SK-N-SH (cell line): Measurements from ENCODE around the gene CRIP3. TPM values are rescaled to one million over a fixed set of nuclear protein-coding genes. Genes with fewer than 3 reads are reported as not detected.
"Not testable (repeated sequence)": the region's sequence is repeated elsewhere in the genome, so short reads cannot be mapped to it uniquely, and the experiment has no call there.

Source experiments
- CTCF ChIA-PET: fragments of 300-600, 350-600 bp; formaldehyde crosslinking; extraction: SDS; loops from one replicate; lab custom pipeline; 2021; lab: Yijun Ruan, JAX
- POLR2A ChIA-PET: fragments of 350-600 bp; sonication (Branson Sonifier 250); formaldehyde crosslinking; extraction: SDS; loops from one replicate; lab custom pipeline; 2020; ENCODE audit warnings: antibody characterized with exemption, inconsistent platforms; lab: Yijun Ruan, JAX
- DNase-seq: peaks from one replicate; pipeline ENCODE4 v3.0.0; 2012
- H2AFZ ChIP-seq: fragments of 200-600 bp; sonication (generic); 2 replicates; pipeline ENCODE4 v1.8.1; 2016; ENCODE audit warnings: antibody characterized with exemption, mild to moderate bottlenecking, low read depth
- H3F3A ChIP-seq: fragments of 200-600 bp; sonication (generic); replicated peaks from 2 replicates; pipeline ENCODE3; 2016; ENCODE audit warnings: antibody characterized with exemption, mild to moderate bottlenecking; ENCODE audit not compliant: insufficient read depth
- H3K27ac ChIP-seq, 2 experiments: fragments of 200-500 bp in 1 of 2; fragments of 200-600 bp in 1 of 2; sonication (Bioruptor generic) in 1 of 2; sonication (generic), shearing (Covaris generic) in 1 of 2; 2 replicates each; pipeline versions ENCODE4 v1.5.1 to v1.6.1; 2014 to 2016; ENCODE audit warnings: low read depth in 2 of 2, inconsistent platforms in 1 of 2, low read length in 1 of 2, mild to moderate bottlenecking in 1 of 2, mixed read lengths in 1 of 2
- H3K27me3 ChIP-seq: fragments of 200-600 bp; sonication (generic), shearing (Covaris generic); 2 replicates; pipeline ENCODE4 v1.6.1; 2016; ENCODE audit warnings: mixed run types; ENCODE audit not compliant: insufficient read depth
- H3K36me3 ChIP-seq, 2 experiments: fragments of 200-500 bp in 1 of 2; fragments of 200-600 bp in 1 of 2; sonication (Bioruptor generic) in 1 of 2; sonication (generic) in 1 of 2; replicated peaks in 1 of 2; 2 replicates each; pipeline versions ENCODE3 to v1.5.1; 2014 to 2016; ENCODE audit warnings: low read length in 1 of 2, mild to moderate bottlenecking in 1 of 2; ENCODE audit not compliant: insufficient read depth in 2 of 2, control insufficient read depth in 1 of 2
- H3K4me1 ChIP-seq, 2 experiments: fragments of 200-500 bp in 1 of 2; fragments of 200-600 bp in 1 of 2; sonication (Bioruptor generic) in 1 of 2; sonication (generic), shearing (Covaris generic) in 1 of 2; 2 replicates each; pipeline versions ENCODE4 v1.5.1 to v1.6.1; 2014 to 2016; ENCODE audit warnings: low read depth in 1 of 2, low read length in 1 of 2, mixed run types in 1 of 2; ENCODE audit not compliant: insufficient read depth in 2 of 2, control insufficient read depth in 1 of 2
- H3K4me2 ChIP-seq: fragments of 200-600 bp; sonication (generic), shearing (Covaris generic); 2 replicates; pipeline ENCODE4 v1.6.1; 2017; ENCODE audit warnings: mixed run types
- H3K4me3 ChIP-seq, 2 experiments: fragments of 200-500 bp in 1 of 2; fragments of 200-600 bp in 1 of 2; sonication (Bioruptor generic) in 1 of 2; sonication (generic), shearing (Covaris generic) in 1 of 2; 2 replicates each; pipeline versions ENCODE4 v1.5.1 to v1.8.1; 2014 to 2016; ENCODE audit warnings: low read depth in 2 of 2, inconsistent platforms in 1 of 2, low read length in 1 of 2, mild to moderate bottlenecking in 1 of 2, mixed read lengths in 1 of 2, moderate library complexity in 1 of 2
- H3K79me2 ChIP-seq: fragments of 200-600 bp; sonication (generic); 2 replicates; pipeline ENCODE4 v1.8.1; 2017; ENCODE audit warnings: mild to moderate bottlenecking; ENCODE audit not compliant: insufficient read depth
- H3K9ac ChIP-seq: fragments of 200-600 bp; sonication (generic); 2 replicates; pipeline ENCODE4 v1.6.1; 2017; ENCODE audit warnings: mixed run types
- H3K9me2 ChIP-seq: fragments of 200-600 bp; sonication (generic); 2 replicates; pipeline ENCODE4 v1.6.1; 2017; ENCODE audit warnings: mixed run types
- H3K9me3 ChIP-seq: fragments of 200-600 bp; sonication (generic); 2 replicates; pipeline ENCODE4 v1.6.1; 2017; ENCODE audit warnings: mixed run types, mild to moderate bottlenecking, moderate library complexity
- H4K20me1 ChIP-seq: fragments of 200-600 bp; sonication (generic); 2 replicates; pipeline ENCODE4 v1.6.1; 2017; ENCODE audit warnings: mild to moderate bottlenecking, mixed run types; ENCODE audit not compliant: insufficient read depth
- ELF1 ChIP-seq: IDR thresholded peaks from 2 replicates; pipeline ENCODE4 v1.4.0; 2012
- EP300 ChIP-seq, 2 experiments: IDR thresholded peaks; 2 replicates each; pipeline versions ENCODE4 v1.4.0 to v1.6.1; 2012; ENCODE audit warnings: borderline replicate concordance in 1 of 2, low read depth in 1 of 2, low read length in 1 of 2
- EZH2phosphoT487 ChIP-seq: fragments of 200-600 bp; sonication (generic); IDR thresholded peaks from 2 replicates; pipeline ENCODE4 v1.6.1; 2017; ENCODE audit warnings: low read depth, mixed run types, mild to moderate bottlenecking, antibody characterized with exemption, moderate library complexity, borderline replicate concordance
- GABPA ChIP-seq: IDR thresholded peaks from 2 replicates; pipeline ENCODE4 v1.4.0; 2012; ENCODE audit warnings: low read depth, mild to moderate bottlenecking
- GATA2 ChIP-seq: sonication (generic); formaldehyde crosslinking; IDR thresholded peaks from 2 replicates; pipeline ENCODE4 v1.5.0; 2020; ENCODE audit warnings: mild to moderate bottlenecking, missing genetic modification reagents
- JUND ChIP-seq: IDR thresholded peaks from 2 replicates; pipeline ENCODE4 v1.4.0; 2012
- NFIC ChIP-seq: IDR thresholded peaks from 2 replicates; pipeline ENCODE4 v1.4.0; 2012; ENCODE audit warnings: borderline replicate concordance
- NRF1 ChIP-seq: IDR thresholded peaks from 2 replicates; pipeline ENCODE4 v1.6.1; 2012; ENCODE audit warnings: low read depth, mild to moderate bottlenecking, low read length
- POLR2AphosphoS5 ChIP-seq: IDR thresholded peaks from 2 replicates; pipeline ENCODE4 v1.6.1; 2012; ENCODE audit warnings: low read depth, low read length
- RCOR1 ChIP-seq: fragments of 150-350 bp; IDR thresholded peaks from 2 replicates; pipeline ENCODE4 v1.6.1; 2017; ENCODE audit warnings: antibody characterized with exemption, low read length
- RFX5 ChIP-seq: IDR thresholded peaks from 2 replicates; pipeline ENCODE4 v1.6.1; 2012; ENCODE audit warnings: mild to moderate bottlenecking, improper control_type of control experiment, low read length
- RXRA ChIP-seq: IDR thresholded peaks from 2 replicates; pipeline ENCODE4 v1.4.0; 2012; ENCODE audit warnings: low read depth, mild to moderate bottlenecking, borderline replicate concordance
- SMC3 ChIP-seq: IDR thresholded peaks from 2 replicates; pipeline ENCODE4 v1.6.1; 2012; ENCODE audit warnings: low read depth, low read length, improper control_type of control experiment
- TCF12 ChIP-seq: IDR thresholded peaks from 2 replicates; pipeline ENCODE4 v1.4.0; 2012
- ZBTB33 ChIP-seq: IDR thresholded peaks from 2 replicates; pipeline ENCODE4 v1.4.0; 2012; ENCODE audit warnings: low read depth, borderline replicate concordance
- WGBS: methylation state at CpG from one replicate; pipeline ENCODE4 v1.1.6; 2017; ENCODE audit warnings: low lambda C conversion rate; 5-methylcytosine and 5-hydroxymethylcytosine counted together
- polyA plus RNA-seq, 3 experiments: library from polyadenylated mRNA; depleted of rRNA; stranded (reverse); fragments of >200 nt; gene quantifications; 2 replicates each; pipeline ENCODE4 v1.2.3, GENCODE V29; 2012
- TF ChIP-seq, protein P1 (sequence below): IDR thresholded peaks from 2 replicates; pipeline ENCODE4 v1.4.0; 2012; ENCODE audit warnings: low read depth
- TF ChIP-seq, protein P2 (sequence below): fragments of 150-350 bp; IDR thresholded peaks from 2 replicates; pipeline ENCODE4 v1.6.1; 2017; ENCODE audit warnings: antibody characterized with exemption, low read length, low read depth, borderline replicate concordance

The CRIP3 gene
- polyA plus RNA-seq, 1 of the 3 experiments (the other 2 are of a cell fraction) = not detected

- Histone ChIP-seq H3K27me3 (no peaks in the 10 kb centered on the region), H3K27ac (no peak overlapping the region), H3K9ac (no peak overlapping the region), H3K9me3 (no peaks in the 10 kb centered on the region), H3K4me1 (peaks cover 0 to 10% of the 10 kb centered on the region in 2 experiments; a peak in 1 of 4 replicates), H3K79me2 (no peaks in the 10 kb centered on the region), H4K20me1 (no peaks in the 10 kb centered on the region), H3K9me2 (no peaks in the 10 kb centered on the region), H3K36me3 (no peaks in the 10 kb centered on the region), H3F3A (no peaks in the 10 kb centered on the region), H3K4me3 (no peak overlapping the region), H3K4me2 (no peak overlapping the region), H2AFZ (no peak overlapping the region)
- no peak for DNase-seq
- WGBS = 63% methylated on average over 7 of the region's 8 CpGs
- CTCF ChIA-PET = interaction anchor here (0.9 to 1.4 kb wide), 2 partner anchors 10 to 75 kb away, joined by 3 read pairs; partner anchors contain the start of gene DNPH1
- POLR2A ChIA-PET = no interaction called here
- TF ChIP-seq GATA2 (no peak), JUND (no peak), RXRA (no peak), GABPA (no peak), TCF12 (no peak)
- TF ChIP-seq, protein P1, sequence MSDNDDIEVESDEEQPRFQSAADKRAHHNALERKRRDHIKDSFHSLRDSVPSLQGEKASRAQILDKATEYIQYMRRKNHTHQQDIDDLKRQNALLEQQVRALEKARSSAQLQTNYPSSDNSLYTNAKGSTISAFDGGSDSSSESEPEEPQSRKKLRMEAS = no peak
Measured at GRCh38 chr6:43303751-43304331, 4.8 kb downstream of the CRIP3 start.

- DNase-seq, H3K27ac ChIP-seq, H3K36me3 ChIP-seq, H3K4me2 ChIP-seq, H3K4me3 ChIP-seq, POLR2A ChIA-PET, H3K9me3 ChIP-seq, H3F3A ChIP-seq, H4K20me1 ChIP-seq, H3K79me2 ChIP-seq, H3K27me3 ChIP-seq, H2AFZ ChIP-seq, H3K9ac ChIP-seq, H3K9me2 ChIP-seq: not testable (repeated sequence)
- WGBS = 83% methylated on average over 11 of the region's 11 CpGs
- H3K4me1 ChIP-seq = peaks cover 0 to 10% of the 10 kb centered on the region in 2 experiments; a peak in 1 of 4 replicates
- CTCF ChIA-PET = interaction anchor here (0.7 kb wide), 1 partner anchor 32 kb away, joined by 3 read pairs; no protein-coding TSS in a partner anchor
Measured at GRCh38 chr6:43303006-43303405, 5.6 kb downstream of the CRIP3 start.

- Histone ChIP-seq H3K4me3 (no peak overlapping the region), H3K4me1 (peaks cover 0 to 10% of the 10 kb centered on the region in 2 experiments; a peak in 1 of 4 replicates), H3F3A (no peaks in the 10 kb centered on the region), H3K9me3 (no peaks in the 10 kb centered on the region), H3K9me2 (no peaks in the 10 kb centered on the region), H3K27me3 (peaks cover under 1% of the 10 kb centered on the region; the same call in 1 of the 2 replicates), H4K20me1 (no peaks in the 10 kb centered on the region), H3K9ac (no peak overlapping the region), H3K27ac (no peak overlapping the region), H2AFZ (no peak overlapping the region), H3K36me3 (no peaks in the 10 kb centered on the region), H3K79me2 (no peaks in the 10 kb centered on the region), H3K4me2 (no peak overlapping the region)
- 84% methylated on average over 8 of the region's 19 CpGs for whole genome bisulfite sequencing
- no peak for DNase-seq
- ChIA-PET CTCF (no interaction called here), POLR2A (no interaction called here)
- TF ChIP-seq ZBTB33 = no peak
- no peak for TF ChIP-seq EZH2phosphoT487
- TF ChIP-seq NRF1 = no peak
- TF ChIP-seq, protein P2, sequence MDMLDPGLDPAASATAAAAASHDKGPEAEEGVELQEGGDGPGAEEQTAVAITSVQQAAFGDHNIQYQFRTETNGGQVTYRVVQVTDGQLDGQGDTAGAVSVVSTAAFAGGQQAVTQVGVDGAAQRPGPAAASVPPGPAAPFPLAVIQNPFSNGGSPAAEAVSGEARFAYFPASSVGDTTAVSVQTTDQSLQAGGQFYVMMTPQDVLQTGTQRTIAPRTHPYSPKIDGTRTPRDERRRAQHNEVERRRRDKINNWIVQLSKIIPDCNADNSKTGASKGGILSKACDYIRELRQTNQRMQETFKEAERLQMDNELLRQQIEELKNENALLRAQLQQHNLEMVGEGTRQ = no peak
- TF ChIP-seq TCF12 = no peak
- no peak for TF ChIP-seq GATA2
- TF ChIP-seq RFX5 = no peak
- no peak for TF ChIP-seq RCOR1
- no peak for TF ChIP-seq ELF1
- TF ChIP-seq EP300 (IDR thresholded peaks at IDR 0.05; ENCODE audit: borderline replicate concordance in 1 of 2, low read depth in 1 of 2, low read length in 1 of 2) = no peak
- no peak for TF ChIP-seq SMC3
- no peak for TF ChIP-seq RXRA
- TF ChIP-seq NFIC = no peak
- TF ChIP-seq POLR2AphosphoS5 = no peak
Measured at GRCh38 chr6:43302126-43302525, 6.5 kb downstream of the CRIP3 start.
